Fibroblast of lung (primary cell): ENCODE results near the gene ECEL1. TPM values are rescaled to one million over a fixed set of nuclear protein-coding genes. Genes with fewer than 3 reads are reported as not detected.

Experiments used
- DNase-seq, 2 donors: peaks; one replicate each; pipeline versions ENCODE4 v3.0.0 to v3.0.0-alpha.2; 2010; ENCODE audit warnings: low read depth in 2 of 2
- H2AFZ ChIP-seq: 2 replicates; pipeline ENCODE4 v1.5.1; 2012; ENCODE audit warnings: low read length, control low read depth, inconsistent platforms
- H3K27ac ChIP-seq: 2 replicates; pipeline ENCODE4 v1.5.1; 2011; ENCODE audit warnings: low read length, control low read depth; ENCODE audit not compliant: insufficient read depth
- H3K27me3 ChIP-seq: 2 replicates; pipeline ENCODE4 v1.5.1; 2011; ENCODE audit warnings: mild to moderate bottlenecking, low read length; ENCODE audit not compliant: control insufficient read depth, insufficient read depth
- H3K36me3 ChIP-seq: 2 replicates; pipeline ENCODE4 v1.5.1; 2011; ENCODE audit warnings: low read length; ENCODE audit not compliant: control insufficient read depth, insufficient read depth
- H3K4me1 ChIP-seq: 2 replicates; pipeline ENCODE4 v1.5.1; 2011; ENCODE audit warnings: low read length; ENCODE audit not compliant: control insufficient read depth, insufficient read depth; ENCODE audit errors: extremely low read depth
- H3K4me2 ChIP-seq: 2 replicates; pipeline ENCODE4 v1.5.1; 2011; ENCODE audit warnings: low read length, control low read depth; ENCODE audit not compliant: insufficient read depth; ENCODE audit errors: extremely low read depth
- H3K4me3 ChIP-seq, 4 experiments: fragments of 200-600 bp in 1 of 4; sonication (generic) in 1 of 4; replicated peaks in 1 of 4; 2 replicates each; pipeline ENCODE4 v1.5.1; 2011 to 2016; ENCODE audit warnings: low read length in 4 of 4, low read depth in 3 of 4, mild to moderate bottlenecking in 3 of 4, control low read depth in 2 of 4, inconsistent platforms in 1 of 4, mixed read lengths in 1 of 4; ENCODE audit not compliant: insufficient read depth in 1 of 4; ENCODE audit errors: control extremely low read depth in 1 of 4
- H3K79me2 ChIP-seq: 2 replicates; pipeline ENCODE4 v1.5.1; 2012; ENCODE audit warnings: mild to moderate bottlenecking, low read length, inconsistent platforms; ENCODE audit not compliant: control insufficient read depth, insufficient read depth
- H3K9ac ChIP-seq: 2 replicates; pipeline ENCODE4 v1.5.1; 2011; ENCODE audit warnings: mild to moderate bottlenecking, low read length, control low read depth; ENCODE audit not compliant: insufficient read depth
- H3K9me3 ChIP-seq: 2 replicates; pipeline ENCODE4 v1.5.1; 2012; ENCODE audit warnings: low read depth, low read length; ENCODE audit not compliant: control insufficient read depth, insufficient read depth
- H4K20me1 ChIP-seq: 2 replicates; pipeline ENCODE4 v1.5.1; 2011; ENCODE audit warnings: low read length; ENCODE audit not compliant: control insufficient read depth, insufficient read depth; ENCODE audit errors: extremely low read depth
- EZH2 ChIP-seq: IDR thresholded peaks from 2 replicates; pipeline ENCODE4 v1.5.1; 2012; ENCODE audit warnings: low read length, control low read depth, mild to moderate bottlenecking; ENCODE audit errors: missing control alignments
- polyA plus RNA-seq, 2 donors: library from polyadenylated mRNA; depleted of rRNA in 1 of 2; stranded (reverse) in 1 of 2; unstranded in 1 of 2; fragments of >200 nt; gene quantifications; 2 replicates each; pipeline ENCODE4 v1.2.1, GENCODE V29; 2011 to 2012; ENCODE audit warnings: missing spikeins in 1 of 2
- total RNA-seq: library from RNA; depleted of rRNA; stranded (reverse); fragments of >200 nt; gene quantifications from 2 replicates; pipeline ENCODE4 v1.2.1, GENCODE V29; 2014
- TF ChIP-seq, protein P1 (sequence below), 2 donors: IDR thresholded peaks in 1 of 2; conservative IDR thresholded peaks in 1 of 2; 1 replicate in 1 of 2; 2 replicates in 1 of 2; pipeline ENCODE4 v1.5.1; 2011 to 2012; ENCODE audit warnings: low read length in 2 of 2, control low read depth in 1 of 2, inconsistent platforms in 1 of 2, low read depth in 1 of 2, mild to moderate bottlenecking in 1 of 2

The ECEL1 gene
- total and polyA plus RNA-seq, 2 donors (not counting 1 experiment from before 2014, with no cell fraction given) = not detected

DNA sequence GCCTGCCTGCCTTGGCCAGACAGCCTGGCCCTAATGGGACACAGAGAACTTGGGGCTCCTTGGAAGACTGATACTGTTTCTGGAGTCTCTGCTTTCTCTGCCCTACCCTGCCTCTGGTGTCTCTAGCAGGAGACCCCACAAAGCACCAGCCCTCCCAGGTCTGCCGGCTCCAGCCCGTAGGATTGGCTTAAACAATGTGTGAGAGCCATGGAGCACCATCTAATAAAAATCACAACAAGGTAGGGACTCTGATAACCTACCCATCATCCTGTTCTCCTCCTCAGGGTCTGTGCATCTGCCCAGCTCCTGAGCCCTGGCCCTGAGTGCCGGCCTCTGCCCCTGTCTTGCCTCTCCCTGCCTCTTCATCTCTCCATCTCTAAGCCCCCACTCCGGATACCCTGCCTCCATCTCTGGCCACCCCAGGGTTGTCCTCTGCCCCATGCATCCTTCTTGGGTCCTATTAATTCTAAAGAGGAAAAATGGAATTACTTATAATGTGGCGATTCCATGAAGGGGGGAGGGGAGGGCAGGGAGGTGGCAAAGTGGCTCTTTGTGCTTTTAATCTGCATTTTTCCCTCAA lies 1.2 kb upstream of the ECEL1 start:
- DNase-seq = no peak
- TF ChIP-seq EZH2 = no peak
- TF ChIP-seq, protein P1, sequence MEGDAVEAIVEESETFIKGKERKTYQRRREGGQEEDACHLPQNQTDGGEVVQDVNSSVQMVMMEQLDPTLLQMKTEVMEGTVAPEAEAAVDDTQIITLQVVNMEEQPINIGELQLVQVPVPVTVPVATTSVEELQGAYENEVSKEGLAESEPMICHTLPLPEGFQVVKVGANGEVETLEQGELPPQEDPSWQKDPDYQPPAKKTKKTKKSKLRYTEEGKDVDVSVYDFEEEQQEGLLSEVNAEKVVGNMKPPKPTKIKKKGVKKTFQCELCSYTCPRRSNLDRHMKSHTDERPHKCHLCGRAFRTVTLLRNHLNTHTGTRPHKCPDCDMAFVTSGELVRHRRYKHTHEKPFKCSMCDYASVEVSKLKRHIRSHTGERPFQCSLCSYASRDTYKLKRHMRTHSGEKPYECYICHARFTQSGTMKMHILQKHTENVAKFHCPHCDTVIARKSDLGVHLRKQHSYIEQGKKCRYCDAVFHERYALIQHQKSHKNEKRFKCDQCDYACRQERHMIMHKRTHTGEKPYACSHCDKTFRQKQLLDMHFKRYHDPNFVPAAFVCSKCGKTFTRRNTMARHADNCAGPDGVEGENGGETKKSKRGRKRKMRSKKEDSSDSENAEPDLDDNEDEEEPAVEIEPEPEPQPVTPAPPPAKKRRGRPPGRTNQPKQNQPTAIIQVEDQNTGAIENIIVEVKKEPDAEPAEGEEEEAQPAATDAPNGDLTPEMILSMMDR (conservative IDR thresholded peaks at IDR 0.05 in 1 of 2, IDR thresholded peaks at IDR 0.05 in 1 of 2; ENCODE audit: low read depth in 1 of 2, low read length in 2 of 2) = no peak
- Histone ChIP-seq H3K79me2 (no peaks in the 10 kb centered on the region), H4K20me1 (no peaks in the 10 kb centered on the region), H3K9me3 (no peaks in the 10 kb centered on the region), H3K36me3 (no peaks in the 10 kb centered on the region), H3K4me2 (no peak overlapping the region), H3K9ac (no peak overlapping the region), H2AFZ (no peak overlapping the region), H3K4me1 (no peaks in the 10 kb centered on the region), H3K27me3 (peaks cover 21% of the 10 kb centered on the region), H3K4me3 (no peak overlapping the region), H3K27ac (no peak overlapping the region)

GRCh38 chr2:232488097-232488711 lies 570 bp upstream of the ECEL1 start:
- Histone ChIP-seq H3K9me3 (no peaks in the 10 kb centered on the region), H4K20me1 (no peaks in the 10 kb centered on the region), H3K4me2 (no peak overlapping the region), H3K36me3 (no peaks in the 10 kb centered on the region), H3K4me3 (no peak overlapping the region), H3K4me1 (no peaks in the 10 kb centered on the region), H3K27ac (no peak overlapping the region), H3K9ac (no peak overlapping the region), H2AFZ (no peak overlapping the region), H3K27me3 (peaks cover 21% of the 10 kb centered on the region), H3K79me2 (no peaks in the 10 kb centered on the region)
- TF ChIP-seq, protein P1 (conservative IDR thresholded peaks at IDR 0.05 in 1 of 2, IDR thresholded peaks at IDR 0.05 in 1 of 2; ENCODE audit: low read depth in 1 of 2, low read length in 2 of 2) = no peak
- no peak for DNase-seq

- H3K9me3 ChIP-seq = no peaks in the 10 kb centered on the region
- no peak overlapping the region for H3K27ac ChIP-seq
- peaks cover 21% of the 10 kb centered on the region for H3K27me3 ChIP-seq
- H3K4me1 ChIP-seq = no peaks in the 10 kb centered on the region
- DNase-seq = no peak
- no peak overlapping the region for H3K4me2 ChIP-seq
- H2AFZ ChIP-seq = no peak overlapping the region
- H3K4me3 ChIP-seq = no peak overlapping the region
- H4K20me1 ChIP-seq = no peaks in the 10 kb centered on the region
- no peaks in the 10 kb centered on the region for H3K36me3 ChIP-seq
- H3K79me2 ChIP-seq = no peaks in the 10 kb centered on the region
- H3K9ac ChIP-seq = no peak overlapping the region
- TF ChIP-seq EZH2 = peak; percentile 96
- TF ChIP-seq, protein P1 (conservative IDR thresholded peaks at IDR 0.05 in 1 of 2, IDR thresholded peaks at IDR 0.05 in 1 of 2; ENCODE audit: low read depth in 1 of 2, low read length in 2 of 2) = no peak
Measured at GRCh38 chr2:232486558-232487384, 863 bp downstream of the ECEL1 start.
